Stimulated activated CD8-positive, alpha-beta memory T cell treated with anti-CD3 and anti-CD28 coated beads, Interleukin-4, amount 100 ng/mL, for 1 hour (primary cell): Measurements from ENCODE around the gene PPP1R13L.

Source experiments
- DNase-seq, 2 donors: peaks; one replicate each; pipeline ENCODE4 v3.0.0-alpha.2; 2020; ENCODE audit warnings: low read depth in 2 of 2, low spot score in 1 of 2

Gene PPP1R13L

GRCh38 chr19:45368737-45369340 lies 36.0 kb downstream of the PPP1R13L start:
- no peak for DNase-seq

GRCh38 chr19:45368127-45368526 lies 36.7 kb downstream of the PPP1R13L start:
- DNase-seq: no peak

GRCh38 chr19:45364696-45365095 lies 40.2 kb downstream of the PPP1R13L start:
- no peak for DNase-seq

GRCh38 chr19:45363861-45364459 lies 40.9 kb downstream of the PPP1R13L start:
- DNase-seq: no peak

- DNase-seq: no peak
Observed at GRCh38 chr19:45362291-45362690, 42.6 kb downstream of the PPP1R13L start.

GRCh38 chr19:45361608-45362007 lies 43.3 kb downstream of the PPP1R13L start:
- DNase-seq: no peak

- no peak for DNase-seq
Observed at GRCh38 chr19:45358213-45358792, 46.6 kb downstream of the PPP1R13L start.

GRCh38 chr19:45357445-45357783 lies 47.5 kb downstream of the PPP1R13L start:
- no peak for DNase-seq

GRCh38 chr19:45356760-45357444 lies 48.0 kb downstream of the PPP1R13L start:
- no peak for DNase-seq

- DNase-seq: no peak
Observed at GRCh38 chr19:45355910-45356309, 49.0 kb downstream of the PPP1R13L start.

- no peak for DNase-seq
Observed at GRCh38 chr19:45355402-45355801, 49.5 kb downstream of the PPP1R13L start.

GRCh38 chr19:45354241-45354842 lies 50.5 kb downstream of the PPP1R13L start:
- no peak for DNase-seq

GRCh38 chr19:45352914-45353796 lies 51.7 kb downstream of the PPP1R13L start:
- DNase-seq: no peak

GRCh38 chr19:45352471-45352870 lies 52.4 kb downstream of the PPP1R13L start:
- DNase-seq: no peak

GRCh38 chr19:45352062-45352461 lies 52.8 kb downstream of the PPP1R13L start:
- no peak for DNase-seq

GRCh38 chr19:45351401-45351952 lies 53.4 kb downstream of the PPP1R13L start:
- no peak for DNase-seq

GRCh38 chr19:45350477-45351058 lies 54.3 kb downstream of the PPP1R13L start:
- no peak for DNase-seq

GRCh38 chr19:45349430-45349941 lies 55.4 kb downstream of the PPP1R13L start:
- DNase-seq: no peak

- no peak for DNase-seq
Observed at GRCh38 chr19:45349126-45349415, 55.8 kb downstream of the PPP1R13L start.
